CD4-positive, alpha-beta T cell treated with Interleukin-10 for 1 hour (primary cell): ENCODE results near the gene PHYH.
"Not testable (repeated sequence)": the region's sequence is repeated elsewhere in the genome, so short reads cannot be mapped to it uniquely, and the experiment has no call there.

Experiments
- DNase-seq: peaks from one replicate; pipeline ENCODE4 v3.0.0-alpha.2; 2020

PHYH gene

DNA sequence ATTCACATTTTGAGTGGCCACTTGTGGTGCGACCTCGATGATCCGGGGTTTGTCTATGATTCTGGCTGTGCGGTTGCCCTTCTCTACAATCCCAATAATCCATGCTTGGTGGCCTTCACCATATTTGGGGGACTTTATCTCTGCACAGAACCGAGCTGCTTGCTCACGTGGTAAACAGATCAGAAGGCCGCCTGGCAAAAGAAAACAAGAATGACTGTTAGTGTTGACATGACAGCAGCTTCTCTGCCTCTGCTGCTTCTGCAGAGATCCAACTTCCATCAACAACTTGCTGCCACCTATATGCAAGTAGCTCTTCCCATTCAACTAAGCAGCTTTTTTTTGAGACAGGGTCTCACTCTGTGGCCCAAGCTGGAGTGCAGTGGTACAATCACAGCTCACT lies 19.3 kb upstream of the PHYH start:
- no peak for DNase-seq

DNA sequence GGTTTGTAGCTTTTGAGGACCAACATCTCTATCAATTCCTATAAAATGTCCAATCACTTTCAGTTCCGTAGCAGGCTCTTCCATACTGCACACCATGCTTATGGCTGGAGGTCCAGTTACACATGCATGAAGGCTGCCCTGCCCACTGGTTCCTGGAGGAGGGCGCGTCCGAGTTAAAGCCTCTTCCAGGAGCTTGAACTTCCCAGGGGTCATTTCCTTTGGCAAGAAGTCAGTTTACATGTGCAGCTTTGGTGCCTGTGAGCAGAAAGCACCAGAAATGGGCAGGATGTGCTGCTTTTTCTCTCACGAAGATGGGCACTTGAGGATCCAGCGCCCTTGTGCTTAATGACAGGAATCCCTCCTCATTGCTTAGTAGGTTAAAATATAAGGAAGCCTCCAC lies 17.6 kb upstream of the PHYH start:
- no peak for DNase-seq

DNA sequence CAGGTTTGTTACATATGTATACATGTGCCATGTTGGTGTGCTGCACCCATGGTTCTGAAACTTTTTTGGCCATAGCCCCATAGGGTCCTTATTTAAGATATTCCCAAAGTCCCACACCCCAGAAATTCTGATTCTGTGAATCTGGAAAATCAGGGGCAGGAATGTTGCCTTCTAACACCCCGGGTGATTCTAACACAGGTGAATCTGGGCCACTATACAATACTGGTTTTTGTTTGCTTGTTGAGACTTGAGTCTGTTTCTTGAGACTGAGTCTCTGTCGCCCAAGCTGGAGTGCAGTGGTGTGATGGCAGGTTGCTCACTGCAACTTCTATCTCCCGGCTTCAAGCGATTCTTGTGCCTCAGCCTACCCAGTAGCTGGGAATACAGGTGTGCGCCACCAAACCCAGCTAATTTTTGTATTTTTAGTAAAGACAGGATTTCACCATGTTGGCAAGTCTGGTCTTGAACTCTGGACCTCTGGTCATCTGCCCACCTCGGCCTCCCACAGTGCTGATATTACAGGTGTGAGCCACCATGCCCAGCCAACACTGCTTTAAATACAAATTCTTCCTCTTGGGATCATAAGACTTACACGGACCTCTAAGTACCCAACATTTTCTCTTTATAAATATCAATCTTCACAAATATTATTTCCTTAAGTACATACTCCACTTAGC lies 16.9 kb upstream of the PHYH start:
- no peak for DNase-seq

DNA sequence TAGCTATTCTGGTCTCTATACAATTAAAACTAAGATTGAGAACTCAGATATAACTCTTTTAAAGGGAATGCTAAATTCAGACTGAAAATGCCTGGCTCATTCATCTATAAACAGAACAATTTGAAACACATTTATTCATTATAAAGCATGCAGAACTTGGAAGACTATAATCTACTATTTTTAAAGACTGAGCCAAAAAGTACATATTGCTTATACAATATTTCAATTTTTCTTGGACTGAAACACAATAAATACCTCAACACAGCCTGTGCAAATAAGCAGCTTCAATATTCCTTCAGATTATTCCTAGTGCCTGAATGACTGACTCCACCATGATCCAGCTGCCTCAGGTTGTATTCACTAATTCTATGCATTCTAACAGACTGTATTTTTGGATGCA lies 15.5 kb upstream of the PHYH start:
- no peak for DNase-seq

DNA sequence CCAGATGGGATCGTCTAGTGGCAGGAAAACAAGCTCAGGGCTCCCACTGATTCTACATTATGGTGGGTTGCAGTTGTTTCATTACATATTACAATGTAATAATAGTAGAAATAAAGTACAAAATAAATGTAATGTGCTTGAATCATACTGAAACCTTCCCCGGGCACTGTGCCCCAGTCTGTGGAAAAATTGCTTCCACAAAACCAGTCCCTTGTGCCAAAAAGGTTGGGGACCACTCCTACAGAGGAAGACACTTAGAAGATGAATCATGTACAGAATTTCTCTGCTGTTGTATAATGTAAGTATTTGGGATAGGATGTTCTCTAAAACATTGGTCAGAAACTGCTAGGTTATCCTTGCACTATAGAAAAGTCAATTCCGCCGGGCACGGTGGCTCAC lies 11.3 kb upstream of the PHYH start:
- no peak for DNase-seq

DNA sequence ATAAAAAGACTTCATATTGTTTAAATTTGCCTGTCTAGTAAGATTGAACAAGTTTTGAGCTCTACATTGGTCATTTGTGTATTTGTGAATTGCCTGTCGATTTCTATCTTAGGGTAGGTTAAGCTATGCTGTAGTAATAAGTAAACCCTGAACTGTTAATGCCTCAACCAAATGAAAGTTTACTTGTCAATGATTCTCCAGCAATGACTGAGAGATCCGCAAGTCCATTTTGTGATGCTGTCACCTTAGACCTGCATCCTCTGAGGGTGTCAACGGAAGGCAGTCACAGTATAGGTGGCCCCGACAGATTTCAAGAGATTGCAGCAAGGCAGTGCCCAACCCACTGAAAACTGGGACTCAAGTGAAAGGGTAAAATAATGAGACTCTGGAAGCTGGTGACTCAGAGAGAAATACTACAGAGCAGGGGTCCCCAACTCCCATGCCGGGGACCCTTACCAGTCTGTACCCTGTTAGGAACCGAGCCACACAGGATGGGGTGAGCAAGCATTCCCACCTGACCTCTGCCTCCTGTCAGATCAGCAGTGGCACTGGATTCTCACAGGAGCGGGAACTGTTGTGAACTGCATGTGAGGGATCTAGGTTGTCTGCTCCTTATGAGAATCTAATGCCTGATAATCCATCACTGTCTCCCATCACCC lies 10.8 kb upstream of the PHYH start:
- no peak for DNase-seq

DNA sequence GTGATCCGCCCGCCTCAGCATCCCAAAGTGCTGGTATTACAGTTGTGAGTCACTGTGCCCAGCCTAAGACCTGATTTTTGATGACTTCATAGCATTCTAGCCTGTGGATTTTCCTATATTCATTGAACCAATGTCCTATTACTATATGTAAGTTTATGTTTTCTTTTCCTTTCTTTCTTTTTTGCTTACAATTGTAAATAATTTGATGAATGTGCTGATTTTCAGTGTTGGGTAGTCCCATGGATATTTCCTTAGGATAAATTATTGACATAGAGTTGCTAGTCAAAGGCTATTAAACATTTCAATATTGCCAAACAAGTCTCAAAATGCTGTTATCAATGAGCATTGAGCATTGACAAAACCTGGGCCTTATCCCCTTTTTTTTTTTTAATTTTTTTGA lies 9.9 kb upstream of the PHYH start:
- no peak for DNase-seq

DNA sequence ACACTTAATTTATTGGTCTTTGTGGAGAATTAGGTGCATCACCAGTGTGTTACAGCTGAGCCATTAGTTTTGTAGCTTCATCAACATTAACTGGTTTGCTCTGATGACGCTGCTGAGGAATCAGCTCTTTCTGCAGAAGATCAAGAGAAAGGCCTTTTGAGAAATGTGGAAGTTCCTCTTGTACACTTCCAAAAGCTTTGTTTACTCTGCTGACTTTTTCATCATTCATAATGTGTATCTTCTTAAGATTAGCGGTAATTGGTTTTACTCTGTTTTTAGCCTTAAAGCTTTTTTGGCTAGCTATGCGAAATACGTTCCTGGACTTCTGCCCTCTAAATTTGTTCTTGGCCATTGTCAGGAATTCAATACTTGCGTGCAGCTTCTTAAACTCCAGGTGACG lies 8.2 kb upstream of the PHYH start:
- no peak for DNase-seq

DNA sequence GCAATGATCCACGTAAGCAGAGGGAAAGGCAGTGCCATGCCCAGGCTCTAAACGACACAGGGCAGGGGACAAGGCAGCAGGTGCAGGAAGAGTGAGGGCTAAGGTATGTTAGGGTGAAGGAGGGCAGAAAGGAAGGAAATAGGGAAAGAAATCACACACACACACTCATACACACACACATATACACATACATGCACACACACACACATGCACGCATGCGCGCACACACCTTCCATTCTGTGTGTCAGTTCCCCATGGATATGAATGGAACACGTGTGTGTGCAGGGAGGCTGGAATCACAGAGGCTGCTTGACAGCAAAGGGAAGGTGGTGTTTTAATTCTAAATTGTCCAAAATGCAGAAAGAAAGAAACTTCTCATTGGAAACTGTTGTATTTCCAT lies 6.2 kb upstream of the PHYH start:
- DNase-seq: no peak

DNA sequence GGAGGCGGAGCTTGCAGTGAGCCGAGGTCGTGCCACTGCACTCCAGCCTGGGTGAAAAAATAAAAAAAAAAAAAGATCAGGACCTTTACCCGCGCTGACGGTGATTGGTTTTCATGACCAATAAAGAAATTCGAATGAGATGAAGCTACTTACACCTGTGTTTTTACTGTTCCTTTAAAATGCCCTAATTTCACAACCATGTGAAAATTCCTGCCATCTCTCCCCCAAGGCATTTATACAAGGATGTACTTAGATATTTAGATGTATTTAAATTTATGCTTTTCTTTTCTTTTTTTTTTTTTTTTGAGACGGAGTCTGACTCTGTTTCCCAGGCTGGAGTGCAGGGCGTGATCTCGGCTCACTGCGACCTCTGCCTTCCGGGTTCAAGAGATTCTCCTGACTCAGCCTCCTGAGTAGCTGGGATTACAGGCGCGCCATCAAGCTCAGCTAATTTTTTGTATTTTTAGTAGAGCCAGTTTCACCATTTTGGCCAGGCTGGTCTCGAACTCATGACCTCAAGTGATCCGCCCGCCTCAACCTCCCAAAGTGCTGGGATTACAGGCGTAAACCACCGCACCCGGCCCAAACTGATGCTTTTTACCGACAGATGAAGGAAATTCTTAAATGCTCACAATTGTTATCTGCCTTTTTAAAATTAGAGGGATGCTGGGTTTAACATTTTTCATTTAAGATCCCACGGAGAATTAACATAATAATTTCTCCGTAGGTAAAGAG lies 3.1 kb upstream of the PHYH start:
- DNase-seq: no peak

- no peak for DNase-seq
Measured at GRCh38 chr10:13298748-13299436, 972 bp downstream of the PHYH start.

- no peak for DNase-seq
Measured at GRCh38 chr10:13296476-13296875, 3.4 kb downstream of the PHYH start.

DNA sequence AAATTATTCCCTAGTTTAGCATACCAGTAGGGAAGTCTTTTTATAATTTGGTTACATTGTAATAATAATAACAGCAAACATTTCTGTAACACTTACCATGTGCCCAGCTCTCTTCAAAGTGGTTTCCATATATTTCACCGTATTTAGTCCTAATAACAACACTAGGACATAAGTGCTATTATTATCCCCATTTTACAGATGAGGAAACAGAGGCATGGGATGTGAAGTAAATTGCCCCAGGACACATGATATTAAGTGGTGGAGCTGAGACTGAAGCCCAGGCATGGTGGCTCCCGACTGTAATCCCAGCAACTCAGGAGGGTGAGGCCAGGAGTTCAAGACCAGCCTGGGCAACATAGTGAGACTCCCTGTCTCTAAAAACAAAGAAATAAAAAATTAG lies 5.1 kb downstream of the PHYH start:
- DNase-seq: no peak

- DNase-seq: no peak
Measured at GRCh38 chr10:13291821-13292773, 7.8 kb downstream of the PHYH start.

DNA sequence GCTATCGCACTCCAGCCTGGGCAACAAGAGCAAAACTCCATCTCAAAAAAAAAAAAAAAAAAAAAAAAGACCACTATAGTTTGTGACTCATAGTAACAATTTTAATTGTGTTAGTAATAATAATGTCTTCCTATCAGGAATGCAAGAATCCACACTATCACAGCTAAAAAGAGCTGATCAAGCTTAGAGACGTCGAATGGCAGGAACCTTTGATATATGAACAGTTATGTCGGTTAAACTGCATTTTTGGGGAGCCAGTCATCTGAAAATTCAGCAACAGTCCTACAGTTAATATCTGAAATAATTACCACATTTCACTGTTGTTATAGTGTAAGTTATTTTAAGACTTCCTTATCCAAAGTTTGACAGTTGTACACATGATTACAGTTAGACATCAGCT lies 8.8 kb downstream of the PHYH start:
- DNase-seq: no peak

DNA sequence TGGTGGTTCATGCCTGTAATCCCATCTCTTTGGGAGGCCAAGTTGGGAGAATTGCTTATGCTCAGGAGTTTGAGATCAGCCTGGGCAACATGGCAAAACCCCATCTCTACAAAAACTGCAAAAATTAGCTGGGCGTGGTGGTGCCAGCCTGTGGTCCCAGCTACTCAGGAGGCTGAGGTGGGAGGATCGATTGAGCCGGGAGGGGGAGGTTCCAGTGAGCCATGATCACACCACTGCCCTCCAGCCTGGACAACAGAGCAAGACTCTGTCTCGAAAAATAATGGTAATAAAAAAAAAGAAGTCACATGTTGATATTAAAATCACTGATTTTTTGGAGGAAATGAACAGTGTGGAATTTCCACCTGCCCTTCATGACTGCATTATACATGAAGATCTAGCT lies 15.8 kb downstream of the PHYH start:
- DNase-seq: no peak

- DNase-seq: not testable (repeated sequence)
Measured at GRCh38 chr10:13282348-13282747, 17.5 kb downstream of the PHYH start.

GRCh38 chr10:13276749-13277365 lies 23.0 kb downstream of the PHYH start:
- DNase-seq: no peak

GRCh38 chr10:13276146-13276545 lies 23.7 kb downstream of the PHYH start:
- not testable (repeated sequence) for DNase-seq

DNA sequence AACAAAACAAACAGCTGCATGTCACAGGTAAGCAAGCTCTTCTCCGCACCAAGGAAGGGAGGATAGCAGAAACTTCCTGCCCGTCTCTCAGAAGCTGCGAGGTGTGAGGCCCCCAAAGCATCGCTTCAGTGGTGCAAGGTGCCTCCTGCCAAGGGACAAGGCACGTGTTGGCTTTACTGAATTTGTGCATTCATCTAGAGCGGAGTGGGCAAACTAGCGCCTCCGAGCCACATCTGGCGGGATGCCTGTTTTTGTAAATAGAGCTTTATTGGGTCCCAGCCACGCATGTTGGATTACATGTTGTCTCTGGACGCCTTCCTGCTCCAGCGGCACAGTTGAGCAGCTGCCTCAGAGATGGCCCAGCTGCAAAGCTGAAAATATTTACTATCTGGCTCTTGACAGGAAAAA lies 27.7 kb downstream of the PHYH start:
- no peak for DNase-seq

DNA sequence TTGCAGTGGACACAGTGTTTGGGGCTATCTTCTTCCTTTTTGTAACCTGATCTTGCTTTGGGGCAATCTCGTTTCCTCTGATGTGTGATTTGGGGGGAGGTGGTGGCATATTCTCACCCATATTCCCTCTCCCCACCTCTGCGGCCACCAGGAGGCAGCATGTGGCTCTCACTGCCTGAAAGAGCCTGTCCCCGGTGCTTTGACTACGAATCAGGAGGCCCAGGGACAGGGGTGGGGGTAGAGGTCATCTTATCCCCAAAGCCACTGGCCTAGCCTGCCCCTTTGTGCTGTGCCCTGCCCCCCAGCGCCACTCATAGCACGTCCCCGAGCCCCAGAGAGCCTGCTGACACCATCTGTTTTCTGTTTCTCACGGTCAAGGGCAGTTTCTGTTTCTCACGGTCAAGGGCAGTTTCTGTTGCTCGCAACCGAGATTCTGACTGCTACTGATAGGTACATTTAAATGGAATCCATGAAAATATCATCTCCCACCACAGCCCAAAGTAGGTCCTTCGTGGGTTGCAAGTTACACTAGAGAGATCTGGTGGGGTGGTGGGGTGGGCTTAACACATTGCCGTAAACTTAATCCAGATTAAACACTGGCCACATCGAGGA lies 28.2 kb downstream of the PHYH start:
- DNase-seq: peak; percentile 62
